ENCODE measurements around the gene MIEF2.

MIEF2 gene

DNA sequence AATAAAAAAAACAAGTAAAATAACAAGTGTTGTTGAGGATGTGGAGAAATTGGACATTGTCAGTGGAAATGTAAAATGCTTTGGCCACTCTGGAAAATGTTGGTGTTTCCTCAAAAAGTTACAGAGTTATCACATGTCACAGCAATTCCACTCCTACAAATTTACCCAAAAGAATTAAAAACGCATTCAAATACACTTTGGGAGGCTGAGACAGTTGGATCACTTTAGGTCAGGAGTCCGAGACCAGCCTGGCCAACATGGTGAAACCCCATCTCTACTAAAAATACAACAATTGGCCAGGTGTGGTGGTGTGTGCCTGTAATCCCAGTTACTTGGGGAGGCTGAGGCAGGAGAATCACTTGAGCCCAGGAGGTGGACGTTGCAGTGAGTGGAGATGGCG is 48.7 kb downstream of the MIEF2 start:
- no peak overlapping the region for H3K4me3 ChIP-seq (ENCODE audit: low read depth, low read length)
- no peak for DNase-seq (ENCODE audit: low read depth)
- no peak for TF ChIP-seq CTCF (IDR thresholded peaks at IDR 0.05; ENCODE audit: insufficient read depth, low read depth, low read length, missing control alignments)

GRCh38 chr17:18314059-18314730 is 53.7 kb downstream of the MIEF2 start:
- DNase-seq (ENCODE audit: low read depth): no peak
- no peak for TF ChIP-seq CTCF (IDR thresholded peaks at IDR 0.05; ENCODE audit: insufficient read depth, low read depth, low read length, missing control alignments)
- H3K4me3 ChIP-seq (ENCODE audit: low read depth, low read length): peak overlapping the region; percentile 98

DNA sequence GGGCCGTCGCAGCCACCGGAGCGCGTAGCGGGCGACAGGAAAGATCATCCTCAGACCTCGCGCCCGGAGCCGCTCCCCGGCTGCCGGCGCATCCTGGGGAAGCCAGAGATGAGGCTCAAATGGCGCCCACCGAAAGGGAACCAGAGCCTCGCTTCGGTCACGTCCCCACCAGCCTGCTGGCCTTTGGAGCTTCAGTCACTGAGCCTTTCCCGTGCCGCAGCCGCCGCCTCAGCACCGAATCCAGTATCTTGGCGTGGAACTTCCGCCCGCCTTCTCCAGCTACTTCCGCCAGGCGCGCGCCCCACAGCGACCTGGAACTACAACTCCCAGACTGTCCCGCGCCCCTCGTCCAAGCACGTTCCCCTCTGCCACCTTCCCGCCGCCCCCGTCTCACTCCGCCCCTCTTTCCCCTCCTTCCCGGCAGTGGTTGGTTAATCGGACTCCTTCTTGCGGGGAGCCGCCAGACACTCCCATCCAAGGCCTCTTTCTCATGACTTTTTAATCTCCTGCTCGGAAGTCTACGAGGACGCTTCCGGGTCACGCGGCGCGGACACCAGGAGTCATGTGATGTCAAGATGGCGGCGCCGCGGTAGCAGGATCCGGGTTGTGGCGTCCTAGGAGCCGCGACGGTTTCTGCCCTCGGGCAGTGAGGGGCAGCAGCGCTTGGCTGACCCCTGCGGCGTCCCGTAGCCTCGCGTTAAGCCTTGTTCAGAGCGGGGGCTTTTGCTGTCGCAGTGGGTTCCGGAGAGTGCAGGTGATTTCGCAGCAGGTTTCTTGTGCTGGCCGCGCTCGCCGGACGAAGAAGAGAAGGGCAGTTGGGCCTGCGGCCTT is 54.5 kb downstream of the MIEF2 start, which contains the start of the genes SMCR8 and TOP3A:
SMCR8 (plus strand) TSS at position 563 of the 831 bp plus-strand sequence. CDS start 497 bp downstream, outside the sequence.
TOP3A (minus strand) TSS at position 264 of the 831 bp plus-strand sequence; CDS start at position 48, 216 bp downstream.
- peak; percentile 98 for DNase-seq (ENCODE audit: low read depth)
- TF ChIP-seq CTCF (IDR thresholded peaks at IDR 0.05; ENCODE audit: insufficient read depth, low read depth, low read length, missing control alignments): no peak
- H3K4me3 ChIP-seq (ENCODE audit: low read depth, low read length): peak within 1 kb of the TSS; percentile 98

GRCh38 chr17:18315562-18315922 is 55.1 kb downstream of the MIEF2 start:
- no peak for DNase-seq (ENCODE audit: low read depth)
- TF ChIP-seq CTCF (IDR thresholded peaks at IDR 0.05; ENCODE audit: insufficient read depth, low read depth, low read length, missing control alignments): no peak
- peak overlapping the region; percentile 98 for H3K4me3 ChIP-seq (ENCODE audit: low read depth, low read length)

DNA sequence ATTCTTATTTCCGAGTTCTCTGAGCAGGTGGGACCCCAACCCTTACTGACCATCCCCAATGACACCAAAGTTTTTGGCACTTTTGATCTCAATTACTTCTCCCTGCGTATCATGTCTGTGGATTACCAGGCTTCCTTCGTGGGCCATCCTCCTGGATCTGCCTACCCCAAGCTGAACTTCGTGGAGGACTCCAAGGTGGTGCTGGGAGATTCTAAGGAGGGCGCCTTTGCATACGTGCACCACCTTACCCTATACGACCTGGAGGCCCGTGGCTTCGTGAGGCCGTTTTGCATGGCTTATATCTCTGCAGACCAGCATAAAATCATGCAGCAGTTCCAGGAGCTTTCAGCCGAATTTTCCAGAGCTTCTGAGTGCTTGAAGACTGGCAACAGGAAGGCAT is 55.5 kb downstream of the MIEF2 start:
- DNase-seq (ENCODE audit: low read depth): no peak
- H3K4me3 ChIP-seq (ENCODE audit: low read depth, low read length): peak overlapping the region; percentile 98
- no peak for TF ChIP-seq CTCF (IDR thresholded peaks at IDR 0.05; ENCODE audit: insufficient read depth, low read depth, low read length, missing control alignments)

All from GM12865 (cell line).